Lung (tissue), 12 donors: ENCODE data around the gene SECTM1. TPM values are rescaled to one million over a fixed set of nuclear protein-coding genes. Genes with fewer than 3 reads are reported as not detected.

Experiments
- ATAC-seq: fragments of 200-7000 bp; cut with Tn5 transposase; one replicate; pipeline ENCODE4 v1.9.1; 2020; ENCODE audit warnings: moderate number of reproducible peaks; ENCODE audit not compliant: insufficient read depth, low FRiP score
- DNase-seq, 3 donors: peaks; one replicate each; pipeline ENCODE4 v3.0.0-alpha.2; 2013 to 2017
- H3K27ac ChIP-seq, 2 donors: one replicate each; pipeline ENCODE4 v1.5.1; 2013; ENCODE audit warnings: mild to moderate bottlenecking in 2 of 2, moderate library complexity in 2 of 2, control low read depth in 1 of 2, inconsistent platforms in 1 of 2, low read depth in 1 of 2, low read length in 1 of 2
- H3K27me3 ChIP-seq, 3 donors: one replicate each; pipeline ENCODE4 v1.5.1; 2013; ENCODE audit warnings: low read length in 2 of 3; ENCODE audit not compliant: control insufficient read depth in 3 of 3, insufficient read depth in 3 of 3
- H3K36me3 ChIP-seq, 4 donors: one replicate each; pipeline ENCODE4 v1.5.1; 2013; ENCODE audit warnings: low read length in 4 of 4, mild to moderate bottlenecking in 1 of 4, moderate library complexity in 1 of 4; ENCODE audit not compliant: control insufficient read depth in 4 of 4, insufficient read depth in 4 of 4
- H3K4me1 ChIP-seq, 5 donors: one replicate each; pipeline ENCODE4 v1.5.1; 2013; ENCODE audit warnings: low read length in 5 of 5, mild to moderate bottlenecking in 2 of 5, moderate library complexity in 1 of 5; ENCODE audit not compliant: control insufficient read depth in 5 of 5, insufficient read depth in 5 of 5
- H3K4me3 ChIP-seq: one replicate; pipeline ENCODE4 v1.5.1; 2013; ENCODE audit warnings: mild to moderate bottlenecking, control low read depth, moderate library complexity
- H3K9ac ChIP-seq, 2 donors: one replicate each; pipeline ENCODE4 v1.5.1; 2013; ENCODE audit warnings: low read length in 2 of 2, control low read depth in 1 of 2; ENCODE audit not compliant: insufficient read depth in 1 of 2
- H3K9me3 ChIP-seq, 4 donors: one replicate each; pipeline ENCODE4 v1.5.1; 2013; ENCODE audit warnings: low read length in 3 of 4, mild to moderate bottlenecking in 1 of 4, moderate library complexity in 1 of 4; ENCODE audit not compliant: control insufficient read depth in 4 of 4, insufficient read depth in 3 of 4
- WGBS, 2 donors: extraction: QIAGEN DNeasy Blood & Tissue Kit; methylation state at CpG; one replicate each; pipeline ENCODE4 v1.1.7; 2013; 5-methylcytosine and 5-hydroxymethylcytosine counted together
- polyA plus RNA-seq, 2 donors: library from polyadenylated mRNA; stranded (reverse); fragments of 200-250 nt; gene quantifications; one replicate each; pipeline ENCODE4 v1.2.1, GENCODE V29; 2013
- total RNA-seq, 2 donors: library from RNA; depleted of rRNA in 1 of 2; stranded (reverse); fragments of >200 nt in 1 of 2; gene quantifications; one replicate each; pipeline ENCODE4 v1.2.1, GENCODE V29; 2014 to 2021
- TF ChIP-seq, protein P1 (sequence below): IDR thresholded peaks from 2 replicates; pipeline ENCODE4 v1.5.1; 2012; ENCODE audit warnings: mild to moderate bottlenecking; ENCODE audit errors: control extremely low read depth, extremely low read depth
- donor health status: control.
- donor health status: control.
- donor health status: Bipolar disorder and iron deficiency.
- donor health status: healthy.
- donor health status: DM: yes; HTN: yes; CAD: no.

The SECTM1 gene
- total and polyA plus RNA-seq, 4 donors, result 12.5 to 68.6 (median 26.4) TPM

DNA sequence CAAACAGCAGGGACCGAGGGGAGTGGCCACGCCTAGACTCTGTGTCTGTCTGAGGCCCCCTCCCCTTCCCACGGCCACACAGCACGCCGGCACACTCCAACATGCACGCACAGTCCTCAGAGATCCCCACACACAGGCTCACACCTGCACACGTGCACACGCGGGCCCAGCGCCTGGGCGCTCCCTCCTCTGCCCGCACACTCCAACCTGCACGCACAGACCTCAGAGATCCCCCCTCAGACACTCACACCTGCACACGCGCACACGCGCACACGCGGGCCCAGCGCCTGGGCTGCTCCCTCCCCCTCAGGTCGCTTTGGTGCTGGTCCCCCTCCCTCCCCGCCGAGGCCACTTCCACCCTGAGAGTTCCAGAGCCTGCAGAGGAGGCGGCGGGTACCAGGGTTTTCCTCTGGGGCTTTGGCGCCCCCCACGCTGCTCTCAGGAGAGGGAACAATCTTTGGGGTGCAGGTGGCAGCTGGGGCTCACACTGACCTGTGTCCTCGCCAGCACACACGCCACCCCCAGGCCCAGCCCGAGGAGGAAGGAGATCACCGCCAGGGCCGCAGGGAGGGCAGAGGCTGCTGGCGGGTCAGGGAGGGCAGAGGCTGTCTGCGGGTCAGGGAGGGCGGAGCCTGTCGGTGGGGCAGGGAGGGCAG, 17.7 kb downstream of the SECTM1 start:
- H3K9me3 ChIP-seq, result no peaks in the 10 kb centered on the region
- no peak for ATAC-seq
- no peak overlapping the region for H3K4me3 ChIP-seq
- no peaks in the 10 kb centered on the region for H3K36me3 ChIP-seq
- H3K27ac ChIP-seq, result no peak overlapping the region
- H3K27me3 ChIP-seq, result peaks cover 0 to 15% (median 2%) of the 10 kb centered on the region in 3 donors
- 11 to 12% methylated on average over 31 to 36 of the region's 36 CpGs for WGBS, 2 donors
- peaks cover 0 to 7% (median 3%) of the 10 kb centered on the region in 5 donors for H3K4me1 ChIP-seq
- DNase-seq, result no peak
- H3K9ac ChIP-seq, result no peak overlapping the region
- TF ChIP-seq, protein P1, sequence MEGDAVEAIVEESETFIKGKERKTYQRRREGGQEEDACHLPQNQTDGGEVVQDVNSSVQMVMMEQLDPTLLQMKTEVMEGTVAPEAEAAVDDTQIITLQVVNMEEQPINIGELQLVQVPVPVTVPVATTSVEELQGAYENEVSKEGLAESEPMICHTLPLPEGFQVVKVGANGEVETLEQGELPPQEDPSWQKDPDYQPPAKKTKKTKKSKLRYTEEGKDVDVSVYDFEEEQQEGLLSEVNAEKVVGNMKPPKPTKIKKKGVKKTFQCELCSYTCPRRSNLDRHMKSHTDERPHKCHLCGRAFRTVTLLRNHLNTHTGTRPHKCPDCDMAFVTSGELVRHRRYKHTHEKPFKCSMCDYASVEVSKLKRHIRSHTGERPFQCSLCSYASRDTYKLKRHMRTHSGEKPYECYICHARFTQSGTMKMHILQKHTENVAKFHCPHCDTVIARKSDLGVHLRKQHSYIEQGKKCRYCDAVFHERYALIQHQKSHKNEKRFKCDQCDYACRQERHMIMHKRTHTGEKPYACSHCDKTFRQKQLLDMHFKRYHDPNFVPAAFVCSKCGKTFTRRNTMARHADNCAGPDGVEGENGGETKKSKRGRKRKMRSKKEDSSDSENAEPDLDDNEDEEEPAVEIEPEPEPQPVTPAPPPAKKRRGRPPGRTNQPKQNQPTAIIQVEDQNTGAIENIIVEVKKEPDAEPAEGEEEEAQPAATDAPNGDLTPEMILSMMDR, result no peak

DNA sequence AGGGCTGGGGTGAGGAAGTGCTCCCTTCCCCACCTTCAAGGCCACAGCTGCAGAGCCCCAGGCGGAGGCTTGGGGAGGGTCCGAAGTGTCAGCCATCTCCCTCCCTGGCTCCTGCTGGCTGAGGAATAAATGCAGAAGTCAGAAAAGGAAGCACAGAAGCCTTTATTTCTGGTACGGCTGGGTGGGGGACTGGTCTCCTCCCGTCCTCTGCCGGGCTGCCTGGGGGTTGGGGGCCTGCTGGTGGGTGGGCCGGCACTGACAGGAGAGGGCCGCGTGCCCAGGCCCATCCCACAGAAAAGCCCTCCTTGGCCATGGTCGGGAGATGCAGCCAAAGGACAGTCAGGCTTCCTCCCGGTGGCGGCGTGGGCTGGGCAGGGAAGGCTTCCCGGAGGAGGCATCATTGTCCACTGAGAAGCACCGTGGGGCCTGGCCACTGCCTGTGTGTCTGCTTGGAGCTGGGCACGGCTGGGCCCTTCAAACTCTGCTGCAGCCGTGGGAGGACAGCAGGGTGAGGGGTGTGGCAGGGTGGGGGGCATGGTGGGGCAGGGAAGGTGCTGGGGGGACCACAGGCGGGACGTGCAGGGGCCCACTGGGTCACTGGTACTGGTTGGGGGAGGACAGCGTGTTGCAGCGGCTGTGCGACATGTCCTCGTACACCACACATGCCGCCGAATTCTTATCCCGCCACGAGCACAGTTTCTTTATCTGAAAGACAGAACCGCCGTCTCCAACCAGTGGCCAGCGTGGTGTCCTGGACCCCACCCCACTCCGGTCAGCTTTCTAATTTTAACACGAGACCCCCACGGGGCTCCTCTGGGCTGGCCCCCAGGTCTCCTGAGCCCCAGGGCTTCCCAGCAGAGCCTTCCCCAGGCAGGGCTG, 18.6 kb downstream of the SECTM1 start:
- Histone ChIP-seq H3K27me3 (peaks cover 0 to 15% (median 2%) of the 10 kb centered on the region in 3 donors), H3K36me3 (no peaks in the 10 kb centered on the region), H3K9ac (no peak overlapping the region), H3K4me3 (no peak overlapping the region), H3K9me3 (no peaks in the 10 kb centered on the region), H3K27ac (no peak overlapping the region), H3K4me1 (peaks cover 0 to 7% (median 3%) of the 10 kb centered on the region in 5 donors)
- TF ChIP-seq, protein P1, result no peak
- WGBS, 2 donors, result 42 to 48% methylated on average over 31 to 32 of the region's 32 CpGs
- ATAC-seq, result no peak
- DNase-seq, result no peak

DNA sequence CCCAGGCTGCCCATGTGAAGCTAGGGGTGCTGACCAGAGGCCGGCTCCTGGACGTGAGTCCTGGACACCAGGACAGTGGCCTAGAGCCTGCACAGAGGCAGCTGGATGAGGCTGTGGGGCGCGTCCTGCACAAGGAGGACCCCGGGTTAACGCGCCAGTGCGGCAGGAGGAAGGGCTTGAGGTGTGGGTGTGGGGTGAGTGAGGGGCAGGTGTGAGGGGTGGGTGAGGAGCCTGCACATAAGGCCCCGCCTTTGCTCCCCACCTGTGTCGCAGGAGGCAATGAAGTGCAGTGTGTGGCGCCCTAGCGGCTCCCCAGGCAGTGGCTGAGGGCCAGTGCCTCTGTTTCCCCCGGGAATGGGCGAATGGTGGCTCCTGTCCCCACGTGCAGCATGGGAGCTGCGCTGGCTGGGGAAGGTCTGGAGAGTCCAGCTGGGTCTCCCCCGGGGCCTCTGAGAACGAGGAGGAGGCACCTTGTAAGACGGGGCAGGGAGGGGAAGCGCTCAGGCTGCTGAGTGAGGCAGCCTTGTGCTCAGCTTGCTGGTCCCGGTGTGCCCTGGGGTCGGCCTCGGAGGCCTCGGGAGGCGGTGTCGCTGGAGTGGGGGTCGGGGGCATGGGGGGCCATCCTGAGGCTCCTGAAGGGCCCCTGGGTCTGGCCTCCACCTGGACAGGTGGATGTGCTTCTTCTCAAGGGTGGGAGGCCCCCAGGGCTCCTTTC, 19.4 kb downstream of the SECTM1 start:
- Histone ChIP-seq H3K9me3 (no peaks in the 10 kb centered on the region), H3K36me3 (no peaks in the 10 kb centered on the region), H3K4me1 (peaks cover 0 to 7% (median 3%) of the 10 kb centered on the region in 5 donors), H3K9ac (no peak overlapping the region), H3K27ac (no peak overlapping the region), H3K27me3 (peaks cover 0 to 12% (median 2%) of the 10 kb centered on the region in 3 donors), H3K4me3 (no peak overlapping the region)
- TF ChIP-seq, protein P1, result no peak
- no peak for ATAC-seq
- WGBS, 2 donors, result 68 to 74% methylated on average over 27 of the region's 27 CpGs
- DNase-seq, result no peak
